PC-9 (cell line): ENCODE data around the gene IL34. TPM values are rescaled to one million over a fixed set of nuclear protein-coding genes. Genes with fewer than 3 reads are reported as not detected.

Experiments
- BruUV-seq: library from RNA; stranded (reverse); fragments of 400-500 nt; replicated peaks from 2 replicates; lab custom pipeline; 2021; lab: Mats Ljungman, UMichigan
- CTCF ChIA-PET: fragments of 300-600 bp; sonication (Branson Sonifier 250); formaldehyde crosslinking; loops from one replicate; lab custom pipeline; 2022; ENCODE audit warnings: antibody characterized with exemption; lab: Charles Lee
- POLR2A ChIA-PET: fragments of 300-600 bp; sonication (Branson Sonifier 250); formaldehyde crosslinking; loops from one replicate; lab custom pipeline; 2022; ENCODE audit warnings: antibody characterized with exemption; ENCODE audit not compliant: unreplicated experiment; lab: Charles Lee
- DNase-seq, 2 experiments: peaks; one replicate each; pipeline versions ENCODE4 v3.0.0 to v3.0.0-alpha.2; 2015 to 2022; ENCODE audit warnings: mixed read lengths in 1 of 2
- H2AFZ ChIP-seq: fragments of 200-600 bp; sonication (generic); 2 replicates; pipeline ENCODE4 v1.8.1; 2017; ENCODE audit warnings: antibody characterized with exemption
- H3F3A ChIP-seq: fragments of 200-600 bp; sonication (generic); 2 replicates; pipeline ENCODE4 v1.8.1; 2017; ENCODE audit warnings: antibody characterized with exemption, mild to moderate bottlenecking, low read depth; ENCODE audit not compliant: insufficient read depth
- H3K27ac ChIP-seq: fragments of 200-600 bp; sonication (generic); 2 replicates; pipeline ENCODE4 v1.6.1; 2016; ENCODE audit warnings: mixed run types
- H3K27me3 ChIP-seq: fragments of 200-600 bp; sonication (generic); 2 replicates; pipeline ENCODE4 v1.6.1; 2016; ENCODE audit warnings: low read depth, mixed run types; ENCODE audit not compliant: insufficient read depth
- H3K36me3 ChIP-seq: fragments of 200-600 bp; sonication (generic); 2 replicates; pipeline ENCODE4 v1.6.1; 2016; ENCODE audit warnings: low read depth, mixed run types
- H3K4me1 ChIP-seq: fragments of 200-600 bp; sonication (generic); replicated peaks from 2 replicates; pipeline ENCODE4 v1.6.1; 2016; ENCODE audit warnings: mixed run types; ENCODE audit not compliant: insufficient read depth
- H3K4me2 ChIP-seq: fragments of 200-600 bp; sonication (generic); 2 replicates; pipeline ENCODE4 v1.6.1; 2017; ENCODE audit warnings: mixed run types
- H3K4me3 ChIP-seq: fragments of 200-600 bp; sonication (generic); 2 replicates; pipeline ENCODE4 v1.6.1; 2016; ENCODE audit warnings: mixed run types
- H3K79me2 ChIP-seq: fragments of 200-600 bp; sonication (generic); 2 replicates; pipeline ENCODE4 v1.6.1; 2017; ENCODE audit warnings: low read depth, mixed run types
- H3K9me2 ChIP-seq: fragments of 200-600 bp; sonication (generic); 2 replicates; pipeline ENCODE4 v1.8.1; 2017; ENCODE audit warnings: mild to moderate bottlenecking; ENCODE audit not compliant: insufficient read depth
- H3K9me3 ChIP-seq: fragments of 200-600 bp; sonication (generic); 2 replicates; pipeline ENCODE4 v1.8.1; 2016; ENCODE audit warnings: low read depth; ENCODE audit not compliant: insufficient read depth
- H4K20me1 ChIP-seq: fragments of 200-600 bp; sonication (generic); 2 replicates; pipeline ENCODE4 v1.8.1; 2017; ENCODE audit not compliant: insufficient read depth
- CTCF ChIP-seq: fragments of 200-600 bp; sonication (generic); conservative IDR thresholded peaks from 2 replicates; pipeline ENCODE4 v1.6.1; 2017; ENCODE audit warnings: mixed run types, antibody characterized with exemption, mild to moderate bottlenecking, moderate library complexity
- EZH2 ChIP-seq: fragments of 200-600 bp; sonication (generic); IDR thresholded peaks from 2 replicates; pipeline ENCODE4 v1.8.0; 2017; ENCODE audit warnings: antibody characterized with exemption, low read depth
- intact Hi-C: fragments of 100-400 bp; cut with micrococcal nuclease; formaldehyde crosslinking; loops from one replicate; pipeline ENCODE4 v1.10.0; 2022; ENCODE audit not compliant: unreplicated experiment
- total RNA-seq: library from RNA; stranded (reverse); gene quantifications from 2 replicates; pipeline ENCODE4 v1.2.3, GENCODE V29; 2021

Gene IL34
- total RNA-seq, 1 experiment from 2014 or later = not detected

- DNase-seq = no peak
- Histone ChIP-seq H3K27me3 (no peaks in the 10 kb centered on the region), H3K36me3 (no peaks in the 10 kb centered on the region), H4K20me1 (peaks cover 6% of the 10 kb centered on the region; the same call in 1 of the 2 replicates), H3F3A (peaks cover 19% of the 10 kb centered on the region; the same call in 1 of the 2 replicates), H3K9me3 (no peaks in the 10 kb centered on the region), H3K9me2 (no peaks in the 10 kb centered on the region), H3K27ac (no peak overlapping the region), H3K4me3 (no peak overlapping the region), H3K4me2 (no peak overlapping the region), H3K4me1 (peaks cover 39% of the 10 kb centered on the region), H3K79me2 (peaks cover 21% of the 10 kb centered on the region), H2AFZ (no peak overlapping the region)
- ChIA-PET CTCF (interaction anchor here (0.9 kb wide), 1 partner anchor 83 kb away, joined by 5 read pairs; no protein-coding TSS in a partner anchor), POLR2A (interaction anchor here (0.5 kb wide), 1 partner anchor 19 kb away, joined by 3 read pairs; no protein-coding TSS in a partner anchor)
- intact Hi-C loops = loop anchor here (5.0 kb wide), 1 partner anchor 649 kb away; no protein-coding TSS in a partner anchor
- no TSS peak for BruUV-seq
- TF ChIP-seq EZH2 (no peak), CTCF (no peak)
Observed at GRCh38 chr16:70688246-70688742, 41.9 kb downstream of the IL34 start.

GRCh38 chr16:70689035-70689969 is 42.9 kb downstream of the IL34 start:
- Histone ChIP-seq H3K27ac (no peak overlapping the region), H3K79me2 (peaks cover 11% of the 10 kb centered on the region), H3K9me3 (no peaks in the 10 kb centered on the region), H3F3A (peaks cover 27% of the 10 kb centered on the region), H3K4me2 (no peak overlapping the region), H3K36me3 (no peaks in the 10 kb centered on the region), H2AFZ (no peak overlapping the region), H3K4me1 (peaks cover 41% of the 10 kb centered on the region), H4K20me1 (no peaks in the 10 kb centered on the region), H3K27me3 (no peaks in the 10 kb centered on the region), H3K4me3 (no peak overlapping the region), H3K9me2 (no peaks in the 10 kb centered on the region)
- no TSS peak for BruUV-seq
- CTCF ChIA-PET = no interaction called here
- POLR2A ChIA-PET = interaction anchor here (0.6 to 0.7 kb wide), 3 partner anchors 46 to 733 kb away, joined by 3 to 5 read pairs (median 4); no protein-coding TSS in a partner anchor
- DNase-seq = no peak
- TF ChIP-seq EZH2 (no peak), CTCF (no peak)
- intact Hi-C loops = loop anchor here (5.0 kb wide), 1 partner anchor 648 kb away; no protein-coding TSS in a partner anchor
